Lower lobe of right lung (tissue), 2 donors: Measurements from ENCODE around the gene PTPRN2. TPM values are rescaled to one million over a fixed set of nuclear protein-coding genes. Genes with fewer than 3 reads are reported as not detected.

ENCODE experiments used
- ATAC-seq, 2 donors: fragments of 200-7000 bp; cut with Tn5 transposase; one replicate each; pipeline ENCODE4 v1.9.1; 2020 to 2022; ENCODE audit warnings: mild to moderate bottlenecking in 2 of 2, moderate library complexity in 2 of 2
- DNase-seq: peaks from one replicate; pipeline ENCODE4 v3.0.0-alpha.2; 2020
- H3K27ac ChIP-seq: fragments of 200-600 bp; one replicate; pipeline ENCODE4 v1.8.0; 2022
- H3K27me3 ChIP-seq: fragments of 200-600 bp; one replicate; pipeline ENCODE4 v1.8.0; 2022; ENCODE audit warnings: low read depth
- H3K36me3 ChIP-seq: fragments of 200-600 bp; one replicate; pipeline ENCODE4 v1.8.0; 2022; ENCODE audit warnings: mild to moderate bottlenecking
- H3K4me1 ChIP-seq: fragments of 200-600 bp; one replicate; pipeline ENCODE4 v1.8.0; 2022
- H3K4me3 ChIP-seq: fragments of 200-600 bp; one replicate; pipeline ENCODE4 v1.8.0; 2022; ENCODE audit warnings: mild to moderate bottlenecking
- H3K9me3 ChIP-seq: fragments of 200-600 bp; one replicate; pipeline ENCODE4 v1.8.0; 2022
- CTCF ChIP-seq: fragments of 200-600 bp; IDR thresholded peaks from one replicate; pipeline ENCODE4 v1.8.0; 2022; ENCODE audit warnings: antibody characterized with exemption, mild to moderate bottlenecking
- intact Hi-C: fragments of 100-400 bp; cut with DNase I; formaldehyde crosslinking; loops from one replicate; pipeline ENCODE4 v1.11.0; 2022
- total RNA-seq: library from RNA; stranded (reverse); fragmentation: NEBNext Ultra II Directional; extraction: Animal tissue kit (Norgen Biotek cat#: 25700); gene quantifications from one replicate; pipeline ENCODE4 v1.2.1, GENCODE V29; 2021
- donor health status: DM: no; HTN: yes; CAD: no; lungs with severe emphysema.

Gene PTPRN2
- total RNA-seq, 1 donor from 2014 or later, result 6.8 TPM

DNA sequence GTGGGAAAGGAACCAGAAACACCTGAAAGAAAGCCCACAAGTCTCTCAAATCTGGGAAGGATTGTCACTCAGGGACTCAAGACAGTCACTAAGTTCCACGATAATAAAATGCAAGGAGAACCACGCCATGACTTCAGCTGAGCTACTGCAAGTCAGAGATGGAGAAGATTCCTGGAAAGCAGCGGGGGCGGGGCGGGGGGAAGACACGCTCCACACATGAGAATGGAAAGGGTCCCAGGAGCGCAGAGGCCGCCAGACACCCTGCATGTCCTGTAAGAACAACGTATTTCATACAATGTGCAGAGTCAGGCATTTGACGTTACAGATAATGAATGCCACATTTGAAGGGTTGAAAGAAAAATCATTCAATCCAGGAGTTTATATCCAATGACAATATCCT lies 448.1 kb downstream of the PTPRN2 start:
- ATAC-seq (no peak), DNase-seq (no peak)
- Histone ChIP-seq H3K9me3 (no peaks in the 10 kb centered on the region), H3K27me3 (no peaks in the 10 kb centered on the region), H3K27ac (no peak overlapping the region), H3K36me3 (no peaks in the 10 kb centered on the region), H3K4me3 (no peak overlapping the region), H3K4me1 (no peaks in the 10 kb centered on the region)
- TF ChIP-seq CTCF, result no peak
- intact Hi-C loops, result no loop called here

GRCh38 chr7:158138329-158138597 lies 449.4 kb downstream of the PTPRN2 start:
- H3K4me3 ChIP-seq, result no peak overlapping the region
- H3K36me3 ChIP-seq, result no peaks in the 10 kb centered on the region
- no peak overlapping the region for H3K27ac ChIP-seq
- no peaks in the 10 kb centered on the region for H3K9me3 ChIP-seq
- intact Hi-C loops, result no loop called here
- H3K4me1 ChIP-seq, result no peaks in the 10 kb centered on the region
- no peak for DNase-seq
- no peak for TF ChIP-seq CTCF
- no peak for ATAC-seq
- H3K27me3 ChIP-seq, result no peaks in the 10 kb centered on the region

DNA sequence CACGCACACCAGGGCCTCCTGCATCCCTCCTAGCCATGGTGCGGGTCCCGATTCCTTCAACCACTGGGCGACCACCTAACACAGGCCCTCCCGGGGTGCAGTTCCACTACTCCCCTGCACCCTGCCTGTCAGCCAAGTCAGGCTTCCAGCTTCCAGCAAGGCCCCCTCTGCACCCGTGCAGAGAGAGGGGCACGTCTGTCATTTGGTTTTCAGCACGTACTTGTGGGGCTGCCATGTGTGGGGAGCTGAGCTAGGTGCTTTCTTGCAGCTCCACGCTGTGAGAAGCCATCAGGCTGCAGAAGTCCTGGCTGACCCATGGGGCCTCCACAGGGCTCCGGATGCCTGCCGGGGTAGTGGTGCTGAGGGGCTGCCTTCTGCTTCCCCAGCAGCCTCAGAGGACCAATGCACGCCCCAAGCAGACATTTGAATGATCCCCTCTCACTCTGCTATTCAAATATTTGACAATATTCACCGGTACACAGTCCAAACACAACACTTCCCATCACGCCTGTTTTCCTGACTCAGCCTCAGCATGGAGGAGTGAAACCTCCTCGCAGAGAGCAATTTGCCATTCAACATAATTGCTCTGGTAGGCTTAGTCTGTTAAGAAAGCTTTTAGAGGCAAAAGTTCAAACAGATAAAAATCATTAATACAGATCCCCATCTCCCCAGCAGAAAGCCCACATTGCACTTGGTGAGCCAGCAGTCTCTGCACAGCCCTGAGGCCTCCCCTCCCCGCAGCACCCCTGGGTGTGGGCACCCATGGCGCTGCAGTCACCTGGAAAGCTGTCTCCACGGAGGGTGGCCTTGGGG lies 449.9 kb downstream of the PTPRN2 start:
- no peak overlapping the region for H3K27ac ChIP-seq
- H3K4me3 ChIP-seq, result no peak overlapping the region
- ATAC-seq (no peak), DNase-seq (no peak)
- intact Hi-C loops, result no loop called here
- no peak for TF ChIP-seq CTCF
- H3K4me1 ChIP-seq, result no peaks in the 10 kb centered on the region
- no peaks in the 10 kb centered on the region for H3K9me3 ChIP-seq
- no peaks in the 10 kb centered on the region for H3K36me3 ChIP-seq
- H3K27me3 ChIP-seq, result no peaks in the 10 kb centered on the region

DNA sequence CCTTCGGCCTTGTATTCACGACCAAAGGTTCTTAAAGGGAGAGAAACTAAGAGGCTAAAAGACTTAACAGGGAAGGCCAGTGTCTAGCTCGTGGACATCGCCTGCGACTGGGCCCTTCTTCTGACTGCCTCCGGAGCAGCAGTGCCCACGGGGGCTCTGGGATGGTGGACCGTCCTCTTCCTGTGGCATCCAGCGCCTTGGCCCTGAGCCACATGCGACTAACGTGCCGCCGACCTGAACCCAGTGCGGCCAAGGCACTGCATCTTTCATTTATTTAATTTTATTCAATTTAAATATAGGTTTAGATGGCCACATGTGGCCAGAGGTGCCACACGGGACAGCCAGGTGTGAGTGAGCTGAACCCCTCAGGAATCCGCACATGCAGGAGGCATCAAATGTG lies 451.7 kb downstream of the PTPRN2 start:
- TF ChIP-seq CTCF, result no peak
- ATAC-seq (no peak), DNase-seq (no peak)
- Histone ChIP-seq H3K27ac (no peak overlapping the region), H3K36me3 (no peaks in the 10 kb centered on the region), H3K27me3 (no peaks in the 10 kb centered on the region), H3K4me1 (no peaks in the 10 kb centered on the region), H3K9me3 (no peaks in the 10 kb centered on the region), H3K4me3 (no peak overlapping the region)
- intact Hi-C loops, result no loop called here

DNA sequence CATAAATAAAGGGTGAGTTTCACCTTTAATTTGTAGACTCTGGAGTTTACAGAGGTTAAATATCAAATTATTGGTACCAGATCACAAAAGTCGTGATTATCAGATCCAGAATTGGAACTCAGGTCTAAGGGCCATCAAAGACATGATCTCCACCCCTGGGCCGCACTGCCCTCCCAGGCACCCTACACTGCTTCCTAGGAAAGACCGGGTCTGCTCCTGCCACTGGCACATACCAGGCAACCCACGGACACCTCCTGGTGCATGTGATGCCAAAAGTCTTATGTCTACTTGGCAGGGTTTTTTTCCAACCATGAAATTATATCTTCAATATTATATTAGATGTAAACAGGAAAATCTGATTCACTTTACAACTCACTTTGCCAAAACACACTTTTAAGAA lies 452.8 kb downstream of the PTPRN2 start:
- H3K4me1 ChIP-seq, result no peaks in the 10 kb centered on the region
- no peaks in the 10 kb centered on the region for H3K27me3 ChIP-seq
- DNase-seq (no peak), ATAC-seq (no peak)
- H3K4me3 ChIP-seq, result no peak overlapping the region
- no peaks in the 10 kb centered on the region for H3K9me3 ChIP-seq
- no peak overlapping the region for H3K27ac ChIP-seq
- intact Hi-C loops, result no loop called here
- TF ChIP-seq CTCF, result no peak
- no peaks in the 10 kb centered on the region for H3K36me3 ChIP-seq
